IPS-20b (cell line): ENCODE data around the gene BGLAP.

Experiments
- H3K27ac ChIP-seq: one replicate; pipeline ENCODE4 v1.5.1; 2013; ENCODE audit warnings: low read length
- H3K27me3 ChIP-seq: 2 replicates; pipeline ENCODE4 v1.6.1; 2013; ENCODE audit warnings: mild to moderate bottlenecking, low read length, inconsistent platforms; ENCODE audit not compliant: insufficient read depth
- H3K36me3 ChIP-seq: 2 replicates; pipeline ENCODE4 v1.6.1; 2013; ENCODE audit warnings: low read depth, mild to moderate bottlenecking, inconsistent platforms, low read length, moderate library complexity; ENCODE audit not compliant: insufficient read depth
- H3K4me1 ChIP-seq: 2 replicates; pipeline ENCODE4 v1.6.1; 2013; ENCODE audit warnings: mild to moderate bottlenecking, control low read depth, inconsistent platforms, low read length, moderate library complexity; ENCODE audit not compliant: insufficient read depth
- H3K4me3 ChIP-seq: 2 replicates; pipeline ENCODE4 v1.5.1; 2013; ENCODE audit warnings: mild to moderate bottlenecking, low read length, inconsistent platforms
- H3K9ac ChIP-seq: 2 replicates; pipeline ENCODE4 v1.6.1; 2013; ENCODE audit warnings: low read depth, mild to moderate bottlenecking, inconsistent platforms, low read length, moderate library complexity
- H3K9me3 ChIP-seq: 2 replicates; pipeline ENCODE4 v1.6.1; 2013; ENCODE audit warnings: mild to moderate bottlenecking, low read depth, low read length, inconsistent platforms; ENCODE audit not compliant: insufficient read depth

BGLAP gene

DNA sequence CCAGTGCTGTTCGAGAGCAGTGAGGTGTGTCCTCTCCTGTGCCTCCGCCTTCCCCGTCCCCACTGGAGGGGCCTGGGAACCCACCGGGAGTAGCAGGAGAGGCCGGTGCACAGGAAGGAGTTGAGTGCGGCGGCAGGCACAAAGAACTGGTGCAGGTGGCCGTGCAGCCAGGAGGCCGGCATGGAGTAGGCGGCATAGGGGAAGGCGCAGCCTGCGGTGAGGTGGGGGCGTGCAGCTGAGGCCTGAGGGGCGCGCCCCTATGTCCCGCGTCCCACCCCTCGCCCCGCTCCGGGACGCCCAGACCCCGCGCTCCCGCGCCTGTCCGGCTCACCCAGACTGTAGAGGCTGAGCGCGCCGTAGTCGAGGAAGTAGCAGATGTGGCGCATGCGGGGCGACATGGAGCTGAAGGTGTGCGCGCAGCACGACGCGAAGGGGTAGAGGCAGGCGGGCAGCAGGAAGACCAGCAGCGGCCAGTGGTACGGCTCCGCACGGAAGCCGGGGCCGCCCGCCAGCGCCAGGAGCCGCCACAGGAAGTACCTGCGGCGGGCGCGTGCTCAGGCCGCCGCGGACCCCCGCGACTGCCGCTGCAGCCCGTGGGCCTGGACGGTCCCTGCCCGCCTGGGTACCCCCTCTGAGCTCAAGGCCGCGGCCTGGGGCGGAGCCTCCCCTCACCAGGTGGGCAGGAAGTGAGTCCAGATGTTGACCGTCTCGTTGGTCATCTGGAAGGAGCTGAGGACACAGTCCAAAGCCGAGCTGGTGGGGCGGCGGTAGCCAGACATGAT is 3.7 kb downstream of the BGLAP start:
- H3K4me3 ChIP-seq, result peak overlapping the region; percentile 51; the same call in 1 of the 2 replicates
- no peaks in the 10 kb centered on the region for H3K9me3 ChIP-seq
- peak overlapping the region; percentile 53; the same call in 1 of the 2 replicates for H3K9ac ChIP-seq
- no peak overlapping the region for H3K27ac ChIP-seq
- peaks cover 20% of the 10 kb centered on the region for H3K36me3 ChIP-seq
- H3K27me3 ChIP-seq, result peaks cover 15% of the 10 kb centered on the region; the same call in 1 of the 2 replicates
- peaks cover 7% of the 10 kb centered on the region for H3K4me1 ChIP-seq

DNA sequence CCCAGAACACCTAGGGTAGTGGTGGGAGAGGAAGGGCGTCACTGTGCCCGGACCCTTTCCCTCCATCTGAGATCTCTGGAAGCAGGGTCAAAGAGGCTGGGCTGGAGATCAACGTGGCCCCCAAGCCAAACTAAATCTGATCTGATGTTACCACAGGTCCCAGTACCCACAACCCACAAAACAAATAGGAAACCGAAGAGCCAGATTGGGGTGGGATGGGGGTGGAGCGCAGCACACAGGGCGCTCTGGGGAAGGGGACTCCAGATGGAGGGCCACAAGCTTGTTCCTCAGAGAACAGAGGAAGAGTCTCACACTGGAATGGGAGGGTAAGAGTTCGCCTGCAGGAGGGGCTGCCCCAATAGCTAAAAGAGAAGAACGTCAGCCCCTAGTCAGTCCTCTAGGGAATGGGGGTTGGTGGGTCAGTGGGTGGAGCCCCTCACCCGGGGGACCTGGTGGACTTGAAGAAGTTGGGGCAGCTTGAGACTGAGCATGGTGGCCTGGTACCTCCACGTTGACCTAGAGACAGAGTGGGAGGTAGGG is 4.3 kb downstream of the BGLAP start:
- no peak overlapping the region; the same call in 1 of the 2 replicates for H3K9ac ChIP-seq

DNA sequence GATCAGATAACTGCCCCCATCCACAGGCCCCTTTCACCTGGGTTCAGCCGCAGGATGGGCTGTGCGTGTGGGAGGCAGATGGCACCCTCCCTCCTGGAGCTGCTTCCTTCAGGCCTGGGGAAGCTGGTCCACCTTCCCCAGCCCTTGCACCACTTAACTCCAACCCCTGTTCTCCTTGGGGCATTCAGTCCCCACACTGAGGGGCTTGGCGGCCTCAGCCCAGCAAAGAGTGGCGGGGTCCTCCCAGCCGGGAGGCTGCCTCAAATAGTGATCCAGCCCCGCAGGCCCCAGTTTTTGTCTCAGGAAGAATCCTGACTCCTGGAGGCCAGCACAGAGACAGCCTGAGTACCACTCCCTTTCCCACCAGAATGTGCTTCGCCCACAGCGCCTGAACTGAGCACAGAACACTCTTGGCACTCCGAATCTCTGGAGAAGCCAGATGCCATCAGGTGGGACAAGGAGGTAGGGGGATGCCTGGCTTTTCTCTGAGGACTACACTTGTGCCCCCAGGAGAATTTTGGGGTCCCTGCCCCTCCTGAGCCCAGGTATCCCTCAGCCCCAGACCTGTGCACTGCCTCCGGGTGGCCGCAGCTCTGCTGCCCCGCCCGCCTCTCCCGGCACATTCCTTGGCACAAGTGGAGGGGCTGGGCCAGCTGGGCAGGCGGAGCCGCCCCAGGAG is 4.9 kb downstream of the BGLAP start:
- no peak overlapping the region for H3K27ac ChIP-seq
- H3K36me3 ChIP-seq, result peaks cover 33% of the 10 kb centered on the region
- no peak overlapping the region for H3K9ac ChIP-seq
- H3K4me3 ChIP-seq, result no peak overlapping the region
- H3K27me3 ChIP-seq, result peaks cover 15% of the 10 kb centered on the region; the same call in 1 of the 2 replicates
- no peaks in the 10 kb centered on the region for H3K9me3 ChIP-seq
- peaks cover 7% of the 10 kb centered on the region for H3K4me1 ChIP-seq

More for the DNA sequence above, 4.3 kb downstream of the BGLAP start:
- peak overlapping the region; percentile 51; the same call in 1 of the 2 replicates for H3K4me3 ChIP-seq
- peaks cover 15% of the 10 kb centered on the region; the same call in 1 of the 2 replicates for H3K27me3 ChIP-seq
- no peaks in the 10 kb centered on the region for H3K9me3 ChIP-seq
- H3K4me1 ChIP-seq, result peaks cover 7% of the 10 kb centered on the region
- H3K27ac ChIP-seq, result no peak overlapping the region
- peaks cover 27% of the 10 kb centered on the region for H3K36me3 ChIP-seq

DNA sequence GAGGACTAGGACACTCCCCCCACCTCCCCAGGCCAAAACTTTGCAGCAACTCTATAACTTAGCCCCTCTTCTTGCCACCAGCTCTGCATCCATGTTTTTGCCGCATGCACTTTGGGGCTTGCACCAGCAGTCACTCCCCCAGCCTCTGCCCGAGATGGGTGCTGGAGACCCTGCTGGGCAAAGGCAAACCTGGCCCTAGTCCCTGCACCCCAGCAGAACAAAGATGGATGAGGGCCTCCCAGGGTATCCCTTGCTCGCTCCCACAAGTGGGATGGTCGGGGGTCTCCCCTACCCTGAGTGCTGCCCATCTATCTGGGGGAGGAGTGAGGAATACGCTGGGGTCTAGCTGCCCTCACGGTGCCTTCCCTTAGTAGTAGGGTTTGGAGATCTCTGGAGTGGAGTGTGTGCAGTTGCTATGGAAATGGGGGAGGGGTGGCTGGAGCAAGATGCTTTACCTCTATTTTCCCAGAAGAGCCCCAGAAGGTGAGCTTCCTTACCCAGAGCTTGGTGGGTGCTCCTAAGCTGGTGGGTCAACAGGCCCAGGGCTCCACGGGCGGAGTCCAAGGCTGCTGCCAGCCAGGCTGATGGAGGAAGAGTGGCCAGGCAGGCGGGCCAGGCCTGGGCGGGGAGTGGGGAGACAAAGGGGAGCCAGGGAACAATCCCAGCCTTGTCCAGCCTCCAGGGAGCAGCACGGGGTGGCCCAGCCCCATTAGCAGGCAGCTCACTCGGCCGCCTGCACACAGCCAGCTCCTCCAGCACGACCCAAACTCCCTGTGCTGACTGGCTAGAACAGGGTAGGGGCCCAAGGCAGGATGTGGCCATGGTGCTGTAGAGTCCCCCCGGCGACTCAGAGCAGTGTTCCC is 5.7 kb downstream of the BGLAP start, which contains the start of gene PAQR6:
PAQR6 (minus strand) TSS at position 597 of the 863 bp plus-strand sequence. CDS start 1,325 bp downstream, outside the sequence.
- Histone ChIP-seq H3K36me3 (peaks cover 41% of the 10 kb centered on the region), H3K27ac (no peak within 1 kb of the TSS)

DNA sequence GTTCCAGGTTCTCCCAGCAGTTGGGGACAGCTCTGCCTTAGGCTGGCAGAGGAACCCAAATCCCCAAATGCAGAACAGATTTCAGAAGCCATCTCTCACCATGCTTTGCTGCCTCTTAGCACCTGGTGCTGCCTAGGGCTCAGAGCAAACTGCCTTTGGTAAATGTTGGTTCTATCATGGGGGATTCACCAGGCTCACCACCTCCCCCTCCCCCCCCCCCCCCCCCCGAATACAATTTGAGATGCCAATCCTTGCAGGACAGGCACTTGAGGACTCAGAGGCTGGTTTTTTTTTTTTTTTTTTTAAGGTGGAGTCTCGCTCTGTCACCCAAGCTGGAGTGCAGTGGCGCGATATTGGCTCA is 6.3 kb downstream of the BGLAP start:
- H3K4me1 ChIP-seq, result peaks cover 7% of the 10 kb centered on the region
- H3K4me3 ChIP-seq, result no peak overlapping the region
- H3K27me3 ChIP-seq, result peaks cover 15% of the 10 kb centered on the region; the same call in 1 of the 2 replicates
- H3K36me3 ChIP-seq, result peaks cover 47% of the 10 kb centered on the region
- H3K27ac ChIP-seq, result no peak overlapping the region
- H3K9me3 ChIP-seq, result no peaks in the 10 kb centered on the region
- H3K9ac ChIP-seq, result peak overlapping the region; percentile 37; the same call in 1 of the 2 replicates

More for the DNA sequence above, 5.7 kb downstream of the BGLAP start, which contains the start of gene PAQR6:
- Histone ChIP-seq H3K9me3 (no peaks in the 10 kb centered on the region), H3K9ac (peak within 1 kb of the TSS; percentile 37), H3K4me3 (no peak within 1 kb of the TSS), H3K27me3 (peaks cover 15% of the 10 kb centered on the region; the same call in 1 of the 2 replicates), H3K4me1 (peaks cover 7% of the 10 kb centered on the region)

DNA sequence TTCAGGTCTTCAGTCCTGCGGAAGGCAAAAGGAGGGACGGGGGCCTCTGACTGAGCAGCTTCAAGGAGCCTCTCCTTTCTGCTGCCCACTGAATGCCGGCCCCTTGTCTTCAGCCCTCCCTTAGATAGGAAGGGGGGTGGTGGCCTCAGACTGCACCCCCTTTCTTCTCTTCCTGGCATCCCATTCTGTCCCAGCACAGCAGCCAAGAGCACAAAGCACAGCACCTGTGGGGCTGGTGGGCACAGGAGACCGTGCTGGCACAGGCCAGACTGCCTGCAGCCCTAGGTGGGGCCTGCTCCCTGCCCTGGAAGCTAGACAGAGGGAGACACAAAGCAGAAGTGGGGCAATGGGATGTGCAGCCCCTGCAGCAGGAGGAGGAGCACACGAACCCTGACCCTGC is 7.6 kb downstream of the BGLAP start:
- H3K4me1 ChIP-seq, result peaks cover 7% of the 10 kb centered on the region
- H3K27ac ChIP-seq, result no peak overlapping the region
- peaks cover 15% of the 10 kb centered on the region; the same call in 1 of the 2 replicates for H3K27me3 ChIP-seq
- no peaks in the 10 kb centered on the region for H3K9me3 ChIP-seq
- H3K4me3 ChIP-seq, result no peak overlapping the region
- H3K36me3 ChIP-seq, result peaks cover 60% of the 10 kb centered on the region
- H3K9ac ChIP-seq, result no peak overlapping the region

DNA sequence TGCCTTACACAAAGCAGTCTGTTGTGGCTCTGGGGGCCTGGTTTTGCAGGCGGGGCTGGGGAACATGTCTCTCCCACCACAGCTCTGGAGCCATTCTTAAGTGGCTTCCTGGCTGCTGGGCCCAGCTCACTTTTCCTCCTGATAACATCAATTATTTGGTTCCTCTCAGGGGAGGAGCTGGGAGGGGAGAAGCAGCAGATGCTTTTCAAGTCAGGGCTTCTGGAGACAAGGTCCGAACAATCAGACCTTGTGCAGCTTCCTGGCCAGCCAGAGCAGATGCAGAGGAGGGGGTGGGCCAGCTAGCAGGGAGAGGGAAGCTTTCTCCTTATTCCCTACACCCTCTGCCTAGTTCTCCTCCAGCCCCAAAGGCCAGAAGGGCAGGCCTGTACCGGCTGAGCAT is 9.5 kb downstream of the BGLAP start:
- Histone ChIP-seq H3K27me3 (no peaks in the 10 kb centered on the region), H3K4me3 (no peak overlapping the region), H3K27ac (no peak overlapping the region), H3K9ac (no peak overlapping the region), H3K36me3 (peaks cover 72% of the 10 kb centered on the region), H3K9me3 (no peaks in the 10 kb centered on the region), H3K4me1 (peaks cover 5% of the 10 kb centered on the region; the same call in 1 of the 2 replicates)

DNA sequence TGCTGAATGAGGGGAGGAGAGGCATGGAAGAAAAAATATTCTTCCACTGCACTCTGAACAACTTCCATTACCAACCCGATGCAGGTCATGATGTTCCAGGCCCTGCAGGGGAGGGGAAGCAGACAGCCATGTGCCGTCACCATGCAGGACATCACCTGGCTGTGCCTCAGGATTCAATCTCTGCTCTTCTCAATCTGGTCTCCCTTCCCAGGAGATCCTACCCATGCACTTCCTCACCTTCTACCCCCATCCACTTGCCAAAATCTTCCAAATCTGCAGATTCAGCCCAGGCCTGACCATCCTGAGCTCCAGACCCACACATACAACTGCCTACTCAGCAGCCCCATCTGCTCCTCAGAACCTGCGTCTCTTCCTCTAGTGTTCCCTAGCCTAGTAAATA is 11.7 kb downstream of the BGLAP start:
- H3K27me3 ChIP-seq, result no peaks in the 10 kb centered on the region
- no peaks in the 10 kb centered on the region for H3K4me1 ChIP-seq
- no peak overlapping the region for H3K9ac ChIP-seq
- H3K27ac ChIP-seq, result no peak overlapping the region
- no peak overlapping the region for H3K4me3 ChIP-seq
- peaks cover 93% of the 10 kb centered on the region for H3K36me3 ChIP-seq
- no peaks in the 10 kb centered on the region for H3K9me3 ChIP-seq

DNA sequence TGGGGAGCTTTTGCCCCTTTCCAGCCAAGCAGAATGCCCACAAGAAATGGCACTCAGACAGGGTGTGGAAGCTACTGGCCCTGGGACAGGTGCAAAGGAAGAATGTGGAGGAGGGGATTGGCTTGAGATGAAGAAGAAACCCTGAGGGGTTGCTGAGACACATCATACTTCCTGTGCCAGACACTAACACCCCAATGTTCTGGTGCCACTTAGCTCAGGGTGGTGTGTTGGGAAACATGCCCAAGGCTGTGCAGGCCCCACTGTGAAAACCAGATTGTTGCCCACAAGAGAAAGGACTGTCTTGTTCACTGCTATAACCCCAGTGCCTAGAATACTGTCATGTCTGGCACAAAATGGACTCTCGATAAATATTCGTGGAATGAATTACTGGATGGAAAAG is 15.7 kb downstream of the BGLAP start:
- Histone ChIP-seq H3K9me3 (no peaks in the 10 kb centered on the region), H3K4me3 (no peak overlapping the region), H3K27me3 (no peaks in the 10 kb centered on the region), H3K36me3 (peaks cover 92% of the 10 kb centered on the region), H3K9ac (no peak overlapping the region), H3K27ac (no peak overlapping the region), H3K4me1 (no peaks in the 10 kb centered on the region)

DNA sequence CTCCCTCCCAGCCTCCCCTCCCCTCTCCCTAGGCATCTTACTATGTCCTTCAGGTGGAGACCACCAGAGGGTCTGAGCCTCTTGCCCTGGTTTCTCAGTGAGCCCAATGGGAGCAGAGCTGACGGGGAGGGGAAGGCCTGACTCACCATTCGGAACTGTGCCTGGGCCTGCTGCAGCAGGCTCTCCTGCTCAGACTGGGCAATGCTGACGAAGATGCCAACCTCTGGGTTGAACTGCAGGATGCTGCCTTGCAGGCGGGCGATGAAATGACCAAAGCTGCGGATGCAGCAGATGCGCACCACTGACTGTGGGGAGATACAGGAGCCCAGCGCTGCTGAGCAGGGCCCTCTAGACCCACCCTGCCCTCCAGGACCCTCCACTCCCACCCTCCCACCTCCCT is 16.9 kb downstream of the BGLAP start:
- Histone ChIP-seq H3K4me1 (no peaks in the 10 kb centered on the region), H3K9ac (no peak overlapping the region), H3K36me3 (peaks cover 92% of the 10 kb centered on the region), H3K27me3 (no peaks in the 10 kb centered on the region), H3K9me3 (no peaks in the 10 kb centered on the region), H3K27ac (no peak overlapping the region), H3K4me3 (no peak overlapping the region)

DNA sequence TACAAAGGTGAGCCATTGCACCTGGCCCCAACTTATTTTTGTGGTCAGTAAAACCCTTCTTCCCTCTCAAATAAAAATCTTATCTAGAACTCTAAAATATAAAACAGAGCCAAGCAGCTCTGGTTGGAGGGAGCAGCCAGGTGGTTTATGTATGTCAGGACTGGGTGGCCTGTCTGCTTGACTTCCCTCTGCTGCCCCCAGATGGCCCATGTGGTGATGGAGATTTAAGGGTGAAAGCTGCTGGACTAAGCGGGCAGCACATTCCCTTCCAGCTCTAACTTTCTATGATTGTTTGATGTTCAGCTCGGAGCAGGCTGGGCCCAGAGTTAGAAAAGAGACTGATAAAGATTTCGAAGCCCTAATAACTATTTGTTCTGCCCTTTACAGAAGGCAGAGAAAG is 17.8 kb downstream of the BGLAP start:
- Histone ChIP-seq H3K27me3 (no peaks in the 10 kb centered on the region), H3K27ac (no peak overlapping the region), H3K9ac (no peak overlapping the region), H3K4me3 (no peak overlapping the region), H3K4me1 (no peaks in the 10 kb centered on the region), H3K9me3 (no peaks in the 10 kb centered on the region), H3K36me3 (peaks cover 91% of the 10 kb centered on the region)
